Suppressor macrophage treated with lipopolysaccharide for 1 hour (primary cell): ENCODE measurements around the gene PDE4DIP.
"Not testable (repeated sequence)": the region's sequence is repeated elsewhere in the genome, so short reads cannot be mapped to it uniquely, and the experiment has no call there.

Experiments
- DNase-seq, 3 donors: peaks; one replicate each; pipeline ENCODE4 v3.0.0-alpha.2; 2020 to 2022

The PDE4DIP gene

GRCh38 chr1:148977785-148978184 lies 133.6 kb downstream of the PDE4DIP start:
- peak in 1 of 3 donors; percentile 6 for DNase-seq

- not testable (repeated sequence) for DNase-seq
Observed at GRCh38 chr1:148989378-148989777, 145.2 kb downstream of the PDE4DIP start.

GRCh38 chr1:148990233-148990788 lies 146.1 kb downstream of the PDE4DIP start:
- peak in 1 of 3 donors; percentile 12 for DNase-seq

GRCh38 chr1:148991818-148992217 lies 147.6 kb downstream of the PDE4DIP start:
- not testable (repeated sequence) for DNase-seq

GRCh38 chr1:148992364-148992763 lies 148.1 kb downstream of the PDE4DIP start:
- DNase-seq: not testable (repeated sequence)

- DNase-seq: not testable (repeated sequence)
Observed at GRCh38 chr1:148996449-148997224, 152.4 kb downstream of the PDE4DIP start.

GRCh38 chr1:148997405-148997804 lies 153.2 kb downstream of the PDE4DIP start:
- DNase-seq: not testable (repeated sequence)

- DNase-seq: not testable (repeated sequence)
Observed at GRCh38 chr1:149002664-149003063, 158.4 kb downstream of the PDE4DIP start.

- DNase-seq: not testable (repeated sequence)
Observed at GRCh38 chr1:149008326-149008725, 164.1 kb downstream of the PDE4DIP start.

GRCh38 chr1:149008769-149009168 lies 164.5 kb downstream of the PDE4DIP start:
- not testable (repeated sequence) for DNase-seq

GRCh38 chr1:149009761-149010160 lies 165.5 kb downstream of the PDE4DIP start:
- not testable (repeated sequence) for DNase-seq

GRCh38 chr1:149012599-149012998 lies 168.4 kb downstream of the PDE4DIP start:
- DNase-seq: not testable (repeated sequence)

- not testable (repeated sequence) for DNase-seq
Observed at GRCh38 chr1:149013513-149013912, 169.3 kb downstream of the PDE4DIP start.

- DNase-seq: not testable (repeated sequence)
Observed at GRCh38 chr1:149015522-149015921, 171.3 kb downstream of the PDE4DIP start.

- not testable (repeated sequence) for DNase-seq
Observed at GRCh38 chr1:149016626-149017025, 172.4 kb downstream of the PDE4DIP start.

- not testable (repeated sequence) for DNase-seq
Observed at GRCh38 chr1:149018577-149018976, 174.3 kb downstream of the PDE4DIP start.

GRCh38 chr1:149024327-149024726 lies 180.1 kb downstream of the PDE4DIP start:
- not testable (repeated sequence) for DNase-seq

GRCh38 chr1:149033916-149034315 lies 189.7 kb downstream of the PDE4DIP start:
- DNase-seq: not testable (repeated sequence)

GRCh38 chr1:149043056-149043455 lies 198.8 kb downstream of the PDE4DIP start:
- DNase-seq: not testable (repeated sequence)

GRCh38 chr1:149064611-149065010 lies 220.4 kb downstream of the PDE4DIP start:
- not testable (repeated sequence) for DNase-seq

- not testable (repeated sequence) for DNase-seq
Observed at GRCh38 chr1:149075505-149076127, 231.4 kb downstream of the PDE4DIP start.
